Stimulated activated CD4-positive, alpha-beta T cell treated with anti-CD3 and anti-CD28 coated beads, Interleukin-2, amount 100 ng/mL, for 48 hours (primary cell): ENCODE data around the gene TMCC2.
"Not testable (repeated sequence)": the region's sequence is repeated elsewhere in the genome, so short reads cannot be mapped to it uniquely, and the experiment has no call there.

Experiments
- DNase-seq, 2 donors: peaks; one replicate each; pipeline ENCODE4 v3.0.0-alpha.2; 2020

The TMCC2 gene

GRCh38 chr1:205283270-205284147 lies 55.8 kb downstream of the TMCC2 start:
- no peak for DNase-seq

- peak; percentile 61 to 69 for DNase-seq
Observed at GRCh38 chr1:205284420-205285144, 56.8 kb downstream of the TMCC2 start.

DNA sequence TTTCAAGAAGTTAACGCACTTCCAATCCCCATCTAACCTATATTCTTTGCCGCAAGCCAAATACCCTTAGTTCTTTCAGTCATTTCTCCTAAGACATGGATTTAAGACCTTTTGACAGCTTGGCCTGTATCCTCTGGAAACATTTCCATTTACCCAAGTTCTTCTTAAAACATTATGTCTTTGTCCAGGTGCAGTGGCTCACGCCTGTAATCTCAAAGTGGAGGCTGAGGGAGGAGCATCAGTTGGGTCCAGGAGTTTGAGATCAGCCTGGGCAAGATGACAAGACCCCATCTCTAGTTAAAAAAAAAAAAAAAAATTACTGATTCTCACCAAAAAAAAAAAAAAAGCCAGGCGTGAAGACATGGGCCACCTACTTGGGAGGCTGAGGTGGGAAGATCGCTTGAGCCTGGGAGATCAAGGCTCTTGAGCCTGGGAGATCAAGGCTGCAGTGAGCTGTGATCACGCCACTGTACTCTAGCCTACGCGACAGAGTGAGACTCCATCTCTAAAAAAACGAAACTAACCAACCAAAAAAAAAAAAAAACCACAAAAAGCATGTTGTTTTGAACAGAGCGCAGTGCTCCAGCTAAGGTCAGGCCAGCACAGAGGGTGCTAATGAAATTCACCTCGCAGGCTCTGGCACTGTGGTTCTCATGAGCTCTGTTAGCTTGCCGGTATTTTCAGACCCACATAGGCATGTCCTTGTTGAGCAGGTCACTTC lies 57.8 kb downstream of the TMCC2 start:
- DNase-seq = peak in 1 of 2 donors; percentile 48

- peak; percentile 61 to 65 for DNase-seq
Observed at GRCh38 chr1:205286335-205286950, 58.7 kb downstream of the TMCC2 start.

GRCh38 chr1:205287076-205287475 lies 59.3 kb downstream of the TMCC2 start:
- no peak for DNase-seq

DNA sequence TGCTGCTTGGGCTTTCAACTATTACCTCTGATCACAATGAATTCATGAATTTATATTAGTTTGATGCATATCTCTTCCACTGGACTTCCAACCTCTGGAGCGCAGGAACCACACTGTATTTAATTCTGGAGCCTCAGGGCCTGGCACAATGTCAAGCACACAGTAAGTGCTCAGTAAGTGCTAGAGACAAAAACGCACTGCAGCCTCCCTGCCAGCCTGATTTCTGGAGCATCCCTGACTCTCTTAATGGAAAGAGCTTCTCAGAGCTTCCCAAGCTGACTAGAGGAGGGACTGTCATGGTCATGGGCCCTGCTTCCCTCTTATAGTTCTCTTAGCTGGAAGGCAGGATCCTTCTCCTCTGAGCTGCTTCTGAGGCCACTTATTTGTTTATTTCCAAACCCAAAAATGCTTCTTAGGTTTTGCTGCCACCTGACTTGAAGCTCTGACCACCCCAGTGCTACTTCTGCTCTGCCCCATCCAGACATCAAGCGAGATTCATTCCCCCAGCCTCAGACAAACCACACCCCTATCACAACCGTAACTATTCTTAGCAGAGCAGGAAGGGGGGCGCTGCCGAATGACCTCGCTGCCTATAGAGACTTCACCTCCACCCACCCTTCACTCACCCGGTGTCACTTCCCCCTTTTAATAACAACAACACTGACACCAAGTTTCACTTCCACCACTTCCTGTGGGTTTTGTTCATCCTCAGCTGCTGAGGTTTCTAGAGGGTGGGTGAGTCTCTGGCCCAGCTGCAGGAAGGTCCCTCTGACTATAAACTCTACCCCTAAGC lies 60.2 kb downstream of the TMCC2 start:
- DNase-seq = peak; percentile 56 to 58

DNA sequence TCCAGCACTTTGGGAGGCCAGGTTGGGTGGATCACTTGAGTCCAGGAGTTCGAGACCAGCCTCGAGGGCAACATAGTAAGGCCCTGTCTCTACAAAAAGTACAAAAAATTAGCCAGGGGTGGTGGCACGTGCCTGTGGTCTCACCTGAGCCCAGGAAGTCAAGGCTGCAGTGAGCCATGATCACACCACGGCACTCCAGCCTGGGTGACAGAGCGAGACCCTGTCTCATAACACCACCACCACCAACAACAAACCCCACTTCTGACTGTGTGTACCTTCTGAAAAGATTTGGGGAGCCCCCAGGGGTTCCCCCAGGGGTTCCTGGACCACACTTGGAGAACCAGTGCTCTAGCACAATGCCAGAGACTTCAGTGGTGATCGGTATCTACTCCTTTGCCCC lies 63.9 kb downstream of the TMCC2 start:
- no peak for DNase-seq

- DNase-seq = no peak
Observed at GRCh38 chr1:205293350-205294074, 65.8 kb downstream of the TMCC2 start.

- no peak for DNase-seq
Observed at GRCh38 chr1:205294175-205294917, 66.6 kb downstream of the TMCC2 start.

DNA sequence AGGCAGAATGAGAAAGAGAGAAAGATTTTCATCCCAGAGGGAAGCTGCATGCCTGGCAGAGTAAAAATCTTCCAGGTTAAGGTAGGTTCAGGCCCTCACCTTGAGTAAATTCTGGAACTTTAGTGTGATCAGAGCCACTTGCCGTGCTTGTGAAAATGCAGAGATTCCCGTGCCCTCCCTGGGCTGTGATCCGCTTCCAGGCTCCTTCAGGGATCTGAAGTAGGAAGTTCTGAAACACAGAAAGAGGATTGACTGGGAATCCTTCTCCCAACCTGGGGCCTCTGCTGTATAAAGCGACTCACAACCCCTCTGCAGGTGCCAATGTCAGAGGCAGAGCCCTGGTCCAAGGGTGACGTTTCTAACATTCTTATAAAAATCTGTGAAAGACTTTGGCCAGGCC lies 67.2 kb downstream of the TMCC2 start:
- DNase-seq = no peak

GRCh38 chr1:205296154-205296553 lies 68.4 kb downstream of the TMCC2 start:
- no peak for DNase-seq

DNA sequence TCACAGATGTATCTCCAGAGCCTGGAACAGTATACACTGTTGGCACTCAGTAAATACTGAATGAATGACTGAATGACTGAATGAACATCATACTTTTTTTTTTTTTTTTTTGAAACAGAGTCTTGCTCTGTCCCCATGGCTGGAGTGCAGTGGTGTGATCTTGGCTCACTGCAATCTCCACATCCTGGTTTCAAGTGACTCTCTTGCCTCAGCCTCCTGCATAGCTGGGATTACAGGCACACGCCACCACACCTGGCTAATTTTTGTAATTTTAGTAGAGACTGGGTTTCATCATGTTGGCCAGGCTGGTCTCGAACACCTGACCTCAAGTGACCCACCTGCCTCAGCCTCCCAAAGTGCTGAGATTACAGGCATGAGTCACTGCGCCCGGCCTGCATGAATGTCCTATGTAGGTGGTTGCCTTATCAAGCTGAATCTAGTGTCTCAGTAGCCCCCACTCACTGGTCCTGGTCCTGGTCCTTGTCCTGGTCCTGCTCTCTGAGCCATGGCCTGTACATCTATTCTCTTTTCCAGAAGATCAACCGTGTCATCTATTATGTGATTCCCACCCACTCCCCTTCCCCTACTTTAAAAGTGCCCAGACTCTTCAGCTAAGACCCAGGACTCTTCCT lies 69.9 kb downstream of the TMCC2 start:
- not testable (repeated sequence) for DNase-seq

DNA sequence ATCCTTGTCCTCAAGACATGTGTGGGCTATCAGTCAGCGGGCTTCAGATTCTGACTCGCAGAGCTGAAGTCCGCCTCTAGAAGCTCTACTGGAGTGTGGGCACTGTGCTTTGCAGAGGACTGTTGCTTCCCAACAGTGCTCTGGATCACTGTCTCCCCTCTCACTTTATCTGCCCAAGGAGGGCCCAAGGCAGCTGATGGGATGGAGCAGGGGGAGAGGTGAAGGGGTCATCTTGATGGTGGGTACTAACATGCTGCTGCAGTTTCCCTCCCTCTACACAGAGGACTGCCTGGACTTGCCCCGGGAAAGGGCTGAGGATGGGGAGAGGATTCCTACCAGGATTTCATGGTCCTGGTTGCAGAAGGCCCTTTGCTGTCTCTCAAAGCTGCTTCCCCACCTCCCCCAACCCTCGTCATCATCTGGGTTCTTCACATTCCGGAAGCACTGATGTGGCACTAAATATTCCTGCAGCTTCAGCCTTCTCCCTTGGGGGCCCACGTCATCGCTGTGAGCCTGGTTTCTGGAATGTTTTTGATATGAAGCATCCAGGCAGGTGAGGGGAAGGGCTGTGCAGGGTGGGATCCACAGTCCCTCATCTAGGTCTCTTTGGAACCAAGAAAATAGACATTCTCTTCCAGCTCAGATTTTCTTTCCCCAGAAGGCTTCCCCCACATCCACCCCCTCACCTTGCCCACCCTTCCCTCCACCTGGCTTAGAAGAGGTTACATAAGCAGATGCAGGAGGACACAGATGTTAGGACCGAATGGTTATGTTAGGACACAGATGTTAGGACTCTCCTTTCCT lies 70.6 kb downstream of the TMCC2 start:
- no peak for DNase-seq

DNA sequence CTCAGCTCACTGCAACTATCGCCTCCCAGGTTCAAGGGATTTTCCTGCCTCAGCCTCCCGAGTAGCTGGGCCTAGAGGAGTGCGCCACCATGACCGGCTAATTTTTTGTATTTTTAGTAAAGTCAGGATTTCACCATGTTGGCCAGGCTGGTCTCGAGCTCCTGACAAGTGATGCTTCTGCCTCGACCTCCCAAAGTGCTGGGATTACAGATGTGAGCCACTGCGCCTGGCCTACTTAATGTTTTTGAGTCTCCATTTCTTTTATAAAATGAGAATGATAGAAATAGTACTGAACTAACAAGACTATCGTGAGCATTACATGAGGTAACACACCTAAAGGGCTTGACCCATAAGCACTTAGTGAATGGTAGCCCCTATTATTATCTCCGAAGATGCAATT lies 72.4 kb downstream of the TMCC2 start:
- DNase-seq = no peak

DNA sequence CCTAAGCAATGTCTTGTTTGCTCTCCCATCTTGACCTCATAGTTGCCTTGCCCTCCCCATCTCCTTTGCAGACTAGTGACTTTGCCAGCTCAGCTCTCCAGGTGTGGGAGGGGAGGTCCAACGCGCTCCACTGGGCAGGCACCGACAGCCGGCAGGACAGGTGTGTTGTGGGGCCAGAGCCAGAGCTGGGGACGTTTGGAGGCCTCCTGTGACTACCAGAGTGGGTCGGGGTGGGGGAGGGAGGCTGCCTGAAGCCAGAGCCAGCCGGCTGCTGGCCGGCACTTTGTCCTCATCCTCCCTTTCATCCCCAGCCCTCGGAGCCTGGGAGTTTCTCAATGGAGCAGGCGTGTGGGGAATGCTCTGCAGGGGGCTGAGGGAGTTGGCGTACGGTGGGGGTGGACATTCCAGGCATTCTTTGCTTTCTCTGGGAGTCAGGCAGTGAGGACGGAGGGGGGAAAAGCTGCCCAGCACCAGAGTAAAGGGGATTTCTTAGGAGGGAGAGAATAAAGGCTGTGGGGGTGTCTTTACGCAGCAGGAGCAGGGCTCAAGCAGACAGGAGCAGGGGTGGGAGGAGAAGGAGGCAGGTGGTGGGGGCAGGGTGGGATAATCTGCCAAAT lies 73.6 kb downstream of the TMCC2 start:
- no peak for DNase-seq

- DNase-seq = no peak
Observed at GRCh38 chr1:205301842-205302588, 74.3 kb downstream of the TMCC2 start.

DNA sequence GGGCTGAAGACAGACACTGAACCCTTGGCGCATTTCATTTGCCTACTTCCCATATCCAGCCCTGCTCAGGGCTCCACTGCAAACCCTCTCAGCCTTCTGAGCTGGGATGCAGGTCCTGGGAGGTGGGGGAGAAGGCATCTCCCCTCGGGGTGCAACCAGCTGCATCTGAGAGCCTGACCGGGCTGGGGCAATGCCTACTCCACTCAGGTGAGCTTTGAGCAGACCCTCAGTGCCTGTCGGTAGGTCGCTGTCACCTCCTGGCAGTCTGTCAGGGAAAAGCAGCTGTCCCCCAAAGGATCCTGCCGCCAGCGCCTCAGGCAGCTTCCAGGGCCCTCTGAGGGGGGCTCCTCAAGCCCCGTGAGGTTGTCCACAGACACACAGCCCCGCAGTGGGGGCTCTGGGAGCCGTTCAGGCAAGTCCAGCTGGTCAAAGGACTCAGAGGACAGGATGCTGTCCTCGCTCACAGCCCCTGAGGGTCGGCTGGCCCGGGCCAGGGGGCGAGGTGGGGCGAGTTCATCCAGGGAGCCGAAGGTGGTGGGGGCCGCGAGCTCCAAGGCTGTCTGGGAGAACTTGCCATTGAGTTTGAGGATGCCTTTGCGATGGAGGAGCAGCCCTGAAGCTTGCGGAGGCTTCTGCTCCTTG lies 75.6 kb downstream of the TMCC2 start:
- DNase-seq = no peak
